Spleen (tissue), 7 donors: Measurements from ENCODE around the gene IGF2.

Source experiments
- POLR2A ChIP-seq, 3 donors: fragments of 450-650 bp; IDR thresholded peaks; one replicate each; pipeline ENCODE4 v1.5.1; 2017; ENCODE audit warnings: antibody characterized with exemption in 3 of 3, mild to moderate bottlenecking in 1 of 3
- TF ChIP-seq, protein P1 (sequence below), 11 experiments: fragments of 200-600 bp in 7 of 11; fragments of 450-650 bp in 4 of 11; sonication (generic) in 4 of 11; IDR thresholded peaks in 8 of 11; conservative IDR thresholded peaks in 3 of 11; 1 replicate in 7 of 11; 2 replicates in 4 of 11; pipeline versions ENCODE4 v1.4.0 to v1.8.0; 2016 to 2021; ENCODE audit warnings: antibody characterized with exemption in 11 of 11, inconsistent platforms in 4 of 11, mild to moderate bottlenecking in 1 of 11
- donor health status: DM: no; HTN: no; CAD: no; lungs with moderate emphysema.
- donor health status: DM: no; HTN: no; CAD: no.
- donor health status: DM: no; HTN: no; CAD: no.

DNA sequence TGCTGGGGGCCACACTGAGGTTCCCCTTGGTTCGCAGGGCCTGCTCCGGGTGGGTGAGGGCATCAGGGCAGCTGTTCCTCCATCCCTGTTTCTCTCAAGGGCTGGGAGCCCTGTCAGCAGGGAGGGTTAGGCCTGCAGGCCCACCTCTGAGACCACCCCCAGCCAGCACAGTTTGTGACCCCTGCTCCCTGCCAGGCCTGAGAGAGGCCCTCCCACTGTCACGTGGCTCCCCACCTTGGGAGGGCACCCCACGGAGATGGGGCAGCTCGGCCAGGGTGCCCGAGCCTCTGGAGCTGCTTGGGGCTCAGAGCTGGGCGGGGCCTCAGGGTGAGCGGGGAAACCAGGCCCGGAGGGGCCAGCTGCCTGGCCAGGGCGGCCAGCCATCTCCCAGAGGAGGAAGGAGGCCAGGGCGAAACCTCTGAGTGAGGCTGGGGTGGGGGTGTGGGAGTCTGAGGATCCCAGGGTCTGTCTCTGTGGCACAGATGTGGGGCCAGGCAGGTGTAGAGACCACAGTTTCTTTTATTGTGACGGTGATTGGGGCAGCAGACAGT is 24.3 kb upstream of the IGF2 start:
- TF ChIP-seq, protein P1, sequence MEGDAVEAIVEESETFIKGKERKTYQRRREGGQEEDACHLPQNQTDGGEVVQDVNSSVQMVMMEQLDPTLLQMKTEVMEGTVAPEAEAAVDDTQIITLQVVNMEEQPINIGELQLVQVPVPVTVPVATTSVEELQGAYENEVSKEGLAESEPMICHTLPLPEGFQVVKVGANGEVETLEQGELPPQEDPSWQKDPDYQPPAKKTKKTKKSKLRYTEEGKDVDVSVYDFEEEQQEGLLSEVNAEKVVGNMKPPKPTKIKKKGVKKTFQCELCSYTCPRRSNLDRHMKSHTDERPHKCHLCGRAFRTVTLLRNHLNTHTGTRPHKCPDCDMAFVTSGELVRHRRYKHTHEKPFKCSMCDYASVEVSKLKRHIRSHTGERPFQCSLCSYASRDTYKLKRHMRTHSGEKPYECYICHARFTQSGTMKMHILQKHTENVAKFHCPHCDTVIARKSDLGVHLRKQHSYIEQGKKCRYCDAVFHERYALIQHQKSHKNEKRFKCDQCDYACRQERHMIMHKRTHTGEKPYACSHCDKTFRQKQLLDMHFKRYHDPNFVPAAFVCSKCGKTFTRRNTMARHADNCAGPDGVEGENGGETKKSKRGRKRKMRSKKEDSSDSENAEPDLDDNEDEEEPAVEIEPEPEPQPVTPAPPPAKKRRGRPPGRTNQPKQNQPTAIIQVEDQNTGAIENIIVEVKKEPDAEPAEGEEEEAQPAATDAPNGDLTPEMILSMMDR (IDR thresholded peaks at IDR 0.05 in 8 of 11, conservative IDR thresholded peaks at IDR 0.05 in 3 of 11): no peak
- no peak for TF ChIP-seq POLR2A (IDR thresholded peaks at IDR 0.05)
